ENCODE measurements around the gene TSC1.

Gene TSC1

DNA sequence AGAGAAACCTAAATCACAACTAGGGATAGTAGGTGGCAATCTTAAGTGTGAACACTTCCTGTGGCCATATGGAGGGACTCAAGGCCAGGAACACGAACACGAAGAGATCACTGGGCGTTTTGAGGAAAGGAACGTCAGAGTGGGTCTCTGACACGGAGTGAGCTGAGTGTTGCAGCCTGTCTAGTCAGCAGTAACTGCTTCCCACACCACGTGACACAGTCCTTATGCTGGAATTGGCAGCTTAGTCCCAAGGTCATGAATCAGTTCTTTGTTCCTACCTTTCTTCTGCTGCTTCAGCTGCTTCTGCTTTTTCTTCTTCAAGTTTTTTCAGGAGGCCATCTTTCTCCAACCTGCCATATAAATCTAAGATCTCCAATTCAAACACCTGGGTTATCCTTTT, 47.5 kb downstream of the TSC1 start:
- TF ChIP-seq, protein P1, sequence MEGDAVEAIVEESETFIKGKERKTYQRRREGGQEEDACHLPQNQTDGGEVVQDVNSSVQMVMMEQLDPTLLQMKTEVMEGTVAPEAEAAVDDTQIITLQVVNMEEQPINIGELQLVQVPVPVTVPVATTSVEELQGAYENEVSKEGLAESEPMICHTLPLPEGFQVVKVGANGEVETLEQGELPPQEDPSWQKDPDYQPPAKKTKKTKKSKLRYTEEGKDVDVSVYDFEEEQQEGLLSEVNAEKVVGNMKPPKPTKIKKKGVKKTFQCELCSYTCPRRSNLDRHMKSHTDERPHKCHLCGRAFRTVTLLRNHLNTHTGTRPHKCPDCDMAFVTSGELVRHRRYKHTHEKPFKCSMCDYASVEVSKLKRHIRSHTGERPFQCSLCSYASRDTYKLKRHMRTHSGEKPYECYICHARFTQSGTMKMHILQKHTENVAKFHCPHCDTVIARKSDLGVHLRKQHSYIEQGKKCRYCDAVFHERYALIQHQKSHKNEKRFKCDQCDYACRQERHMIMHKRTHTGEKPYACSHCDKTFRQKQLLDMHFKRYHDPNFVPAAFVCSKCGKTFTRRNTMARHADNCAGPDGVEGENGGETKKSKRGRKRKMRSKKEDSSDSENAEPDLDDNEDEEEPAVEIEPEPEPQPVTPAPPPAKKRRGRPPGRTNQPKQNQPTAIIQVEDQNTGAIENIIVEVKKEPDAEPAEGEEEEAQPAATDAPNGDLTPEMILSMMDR (IDR thresholded peaks at IDR 0.05; ENCODE audit: insufficient read depth, missing control alignments): no peak
- DNase-seq (ENCODE audit: insufficient read length, low spot score) (no peak), FAIRE-seq (no peak)

DNA sequence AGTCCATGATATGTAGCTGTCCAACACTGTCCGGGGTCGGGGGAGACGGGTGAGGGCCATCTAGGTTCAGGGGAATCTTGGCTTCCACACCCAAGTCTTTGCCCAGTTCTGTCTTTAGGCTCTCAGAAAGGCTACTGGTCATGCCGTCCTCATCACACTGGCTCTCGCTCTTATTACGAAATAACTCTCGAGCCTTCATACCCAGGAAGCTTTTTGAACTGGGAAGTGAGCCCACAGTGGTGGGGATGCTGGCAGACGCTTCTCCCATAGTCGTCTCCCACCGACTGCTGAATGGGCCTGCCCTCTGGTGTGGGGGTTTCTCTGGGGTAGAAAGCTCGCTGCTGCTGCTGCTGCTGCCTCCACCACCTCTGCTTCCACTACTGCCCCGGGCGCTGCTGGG, 48.2 kb downstream of the TSC1 start:
- TF ChIP-seq, protein P1 (IDR thresholded peaks at IDR 0.05; ENCODE audit: insufficient read depth, missing control alignments): no peak
- DNase-seq (ENCODE audit: insufficient read length, low spot score): no peak
- FAIRE-seq: no peak

DNA sequence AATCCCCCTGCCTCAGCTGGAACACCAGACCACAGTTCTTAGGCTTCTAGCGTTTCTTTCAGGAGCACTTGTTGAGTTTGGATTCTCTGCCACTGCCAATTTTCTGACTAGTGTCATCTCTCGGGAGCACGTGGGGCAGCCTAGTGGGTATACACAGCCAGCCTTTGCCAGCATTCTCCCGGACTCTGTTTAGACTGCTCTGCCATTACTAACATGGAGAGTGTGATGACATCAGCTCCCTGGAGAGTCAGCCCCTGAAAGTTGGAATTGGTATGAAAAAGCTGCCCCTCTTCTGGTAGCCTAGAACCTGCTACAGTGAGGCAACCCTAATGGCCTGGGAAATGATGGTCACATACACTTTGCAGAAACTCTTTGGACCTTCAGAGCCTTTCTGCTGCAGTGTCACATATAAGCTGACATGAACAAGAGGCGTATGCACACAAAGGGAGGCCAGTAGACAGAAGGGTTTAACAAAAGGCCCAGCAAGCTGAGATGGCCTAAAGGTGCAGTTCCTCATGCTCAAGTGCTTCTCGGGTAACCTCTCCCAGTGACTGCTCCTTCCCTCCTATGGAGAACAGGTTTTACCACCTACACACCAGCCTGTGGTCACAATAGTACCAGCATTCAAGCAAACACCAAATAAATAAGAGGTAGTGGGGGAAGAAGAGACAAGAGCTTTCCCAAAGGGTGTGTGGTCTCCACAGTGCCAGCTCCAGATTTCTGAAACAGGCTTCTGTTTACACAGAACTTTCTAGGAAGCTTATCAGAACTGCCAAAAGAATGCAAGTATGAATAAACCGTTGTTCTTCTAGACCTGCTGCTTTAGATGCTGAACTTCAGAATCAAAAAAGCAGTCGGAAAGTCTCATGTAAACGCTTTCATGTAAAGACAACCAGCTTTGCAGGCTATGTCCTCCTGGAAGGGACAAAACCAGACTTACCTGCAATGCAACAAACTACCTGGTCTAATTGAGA, 49.3 kb downstream of the TSC1 start:
- DNase-seq (ENCODE audit: insufficient read length, low spot score) (no peak), FAIRE-seq (no peak)
- TF ChIP-seq, protein P1 (IDR thresholded peaks at IDR 0.05; ENCODE audit: insufficient read depth, missing control alignments): no peak

DNA sequence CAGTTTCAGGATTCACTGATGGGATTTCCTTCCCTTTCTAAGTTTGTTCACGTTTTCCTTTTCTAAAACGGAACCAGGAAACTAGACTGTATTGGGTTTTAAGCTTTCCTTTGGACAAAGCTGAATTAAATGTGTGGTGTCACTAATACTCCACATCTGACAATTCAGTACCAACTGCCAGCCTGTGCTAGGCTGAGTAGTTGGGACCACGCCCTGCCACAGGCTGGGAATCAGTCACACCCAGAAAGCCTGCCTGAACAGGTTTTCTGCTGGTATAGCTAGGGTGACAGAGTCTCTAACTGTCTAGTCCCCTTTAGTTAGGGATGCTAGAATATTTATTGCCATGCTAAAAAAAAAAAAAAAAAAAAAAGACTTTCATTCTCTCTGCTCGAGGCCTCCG, 50.1 kb downstream of the TSC1 start:
- FAIRE-seq: no peak
- TF ChIP-seq, protein P1 (IDR thresholded peaks at IDR 0.05; ENCODE audit: insufficient read depth, missing control alignments): no peak
- no peak for DNase-seq (ENCODE audit: insufficient read length, low spot score)

DNA sequence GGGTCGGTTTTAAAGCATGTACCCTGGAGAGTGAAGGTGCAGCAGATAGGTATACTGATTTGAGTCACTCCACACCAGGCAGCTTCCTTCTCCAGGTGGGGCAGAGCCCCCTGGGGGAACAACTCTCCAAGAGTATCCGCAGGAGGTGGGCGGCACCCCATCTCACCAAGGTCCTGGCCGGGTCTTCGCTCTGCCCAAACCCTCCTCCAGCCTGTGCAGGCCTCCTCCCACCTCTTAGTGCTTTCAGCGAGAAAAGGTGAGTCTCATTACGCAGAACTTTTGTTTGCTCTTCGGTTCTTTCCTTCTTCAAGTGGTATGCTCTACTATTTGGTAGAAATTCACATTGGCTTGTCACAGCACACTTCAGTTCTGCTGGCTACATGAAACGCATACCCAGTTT, 52.0 kb downstream of the TSC1 start:
- TF ChIP-seq, protein P1 (IDR thresholded peaks at IDR 0.05; ENCODE audit: insufficient read depth, missing control alignments): no peak
- FAIRE-seq: no peak
- DNase-seq (ENCODE audit: insufficient read length, low spot score): no peak

DNA sequence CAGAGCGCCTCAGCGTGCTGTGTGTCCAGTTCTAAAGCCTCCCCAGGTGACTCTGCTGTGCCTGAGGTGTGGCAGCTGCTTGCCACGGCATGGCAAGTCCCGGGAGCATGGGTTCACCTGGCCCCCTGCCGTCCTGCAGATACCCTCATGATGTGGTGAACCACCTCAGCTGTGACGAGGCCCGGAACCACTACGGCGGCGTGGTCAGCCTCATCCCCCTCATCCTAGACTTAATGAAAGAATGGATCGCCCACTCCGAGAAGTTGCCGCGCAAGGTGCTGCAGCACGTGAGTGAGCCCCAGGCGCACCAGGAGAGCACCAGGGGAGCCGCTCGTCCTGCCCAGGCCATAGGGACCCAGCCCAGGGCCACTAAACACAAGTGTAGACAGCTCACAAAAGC, 56.3 kb downstream of the TSC1 start:
- TF ChIP-seq, protein P1 (IDR thresholded peaks at IDR 0.05; ENCODE audit: insufficient read depth, missing control alignments): no peak
- FAIRE-seq: no peak
- DNase-seq (ENCODE audit: insufficient read length, low spot score): no peak

Measured in D721Med (cell line).